Neural cell (in vitro differentiated cells): ENCODE data around the gene SLC2A4. TPM values are rescaled to one million over a fixed set of nuclear protein-coding genes. Genes with fewer than 3 reads are reported as not detected.

Source experiments
- H2AFZ ChIP-seq: fragments of 200-600, 300-800 bp; sonication (generic), shearing (Covaris generic); 2 replicates; pipeline ENCODE4 v1.6.0; 2014; ENCODE audit warnings: low read depth, mild to moderate bottlenecking, antibody characterized with exemption, low read length, moderate library complexity
- H3F3A ChIP-seq: fragments of 200-600 bp; shearing (Covaris generic); 2 replicates; pipeline ENCODE4 v1.6.1; 2016; ENCODE audit warnings: mild to moderate bottlenecking, moderate library complexity, mixed read lengths, antibody characterized with exemption, low read length; ENCODE audit not compliant: insufficient read depth, poor library complexity, severe bottlenecking
- H3K27ac ChIP-seq: fragments of 200-600, 300-800 bp; sonication (generic), shearing (Covaris generic); 2 replicates; pipeline ENCODE4 v1.5.1; 2014; ENCODE audit warnings: mild to moderate bottlenecking, low read length, moderate library complexity
- H3K27me3 ChIP-seq: fragments of 300-800, 200-600 bp; sonication (generic), shearing (Covaris generic); 2 replicates; pipeline ENCODE4 v1.6.0; 2014; ENCODE audit warnings: mild to moderate bottlenecking, low read depth, low read length, moderate library complexity; ENCODE audit not compliant: insufficient read depth
- H3K36me3 ChIP-seq: fragments of 300-800, 200-600 bp; sonication (generic), shearing (Covaris generic); 2 replicates; pipeline ENCODE4 v1.5.1; 2014; ENCODE audit warnings: mild to moderate bottlenecking, antibody characterized with exemption, low read length, moderate library complexity; ENCODE audit not compliant: insufficient read depth
- H3K4me2 ChIP-seq: fragments of 300-800, 200-600 bp; sonication (generic), shearing (Covaris generic); 2 replicates; pipeline ENCODE4 v1.6.0; 2014; ENCODE audit warnings: mild to moderate bottlenecking, low read length
- H3K4me3 ChIP-seq: fragments of 300-800, 200-600 bp; sonication (generic), shearing (Covaris generic); 2 replicates; pipeline ENCODE4 v1.5.1; 2014; ENCODE audit warnings: mild to moderate bottlenecking, low read length, moderate library complexity
- H3K79me2 ChIP-seq: fragments of 200-600 bp; shearing (Covaris generic); replicated peaks from 2 replicates; pipeline ENCODE4 v1.6.0; 2014; ENCODE audit warnings: mild to moderate bottlenecking, low read length, moderate library complexity; ENCODE audit not compliant: insufficient read depth
- H3K9ac ChIP-seq: fragments of 300-800, 200-600 bp; sonication (generic), shearing (Covaris generic); 2 replicates; pipeline ENCODE4 v1.6.1; 2016; ENCODE audit warnings: mild to moderate bottlenecking, low read length, mixed read lengths
- H3K9me2 ChIP-seq: fragments of 200-600 bp; shearing (Covaris generic); 2 replicates; pipeline ENCODE4 v1.6.1; 2016; ENCODE audit warnings: mild to moderate bottlenecking, low read length, mixed read lengths; ENCODE audit not compliant: insufficient read depth
- H3K9me3 ChIP-seq: fragments of 200-600, 300-800 bp; sonication (generic), shearing (Covaris generic); 2 replicates; pipeline ENCODE4 v1.6.1; 2016; ENCODE audit warnings: mild to moderate bottlenecking, mixed run types, low read length, moderate library complexity, mixed read lengths
- H4K20me1 ChIP-seq: fragments of 200-600 bp; shearing (Covaris generic); 2 replicates; pipeline ENCODE4 v1.6.1; 2016; ENCODE audit warnings: mild to moderate bottlenecking, mixed run types; ENCODE audit not compliant: insufficient read depth
- EP300 ChIP-seq: fragments of 450-650 bp; conservative IDR thresholded peaks from 2 replicates; pipeline ENCODE4 v1.6.1; 2014; ENCODE audit warnings: antibody characterized with exemption, mild to moderate bottlenecking, moderate library complexity; ENCODE audit not compliant: poor library complexity, severe bottlenecking
- EZH2 ChIP-seq: fragments of 200-600, 300-800 bp; shearing (Covaris generic), sonication (generic); IDR thresholded peaks from 2 replicates; pipeline ENCODE4 v1.6.1; 2014; ENCODE audit warnings: antibody characterized with exemption, low read length, borderline replicate concordance, mild to moderate bottlenecking; ENCODE audit not compliant: insufficient read depth, poor library complexity, severe bottlenecking
- MXI1 ChIP-seq: fragments of 450-650 bp; conservative IDR thresholded peaks from 2 replicates; pipeline ENCODE4 v1.6.1; 2014; ENCODE audit warnings: antibody characterized with exemption, mild to moderate bottlenecking; ENCODE audit not compliant: poor library complexity, severe bottlenecking
- POLR2AphosphoS5 ChIP-seq: IDR thresholded peaks from 2 replicates; pipeline ENCODE4 v1.6.1; 2012
- RAD21 ChIP-seq: fragments of 450-650 bp; conservative IDR thresholded peaks from 2 replicates; pipeline ENCODE4 v1.6.1; 2014; ENCODE audit warnings: antibody characterized with exemption, mild to moderate bottlenecking, moderate library complexity
- SMC3 ChIP-seq: fragments of 450-650 bp; conservative IDR thresholded peaks from 2 replicates; pipeline ENCODE4 v1.6.1; 2014; ENCODE audit warnings: antibody characterized with exemption, mild to moderate bottlenecking, moderate library complexity; ENCODE audit not compliant: poor library complexity
- TAF1 ChIP-seq: IDR thresholded peaks from 2 replicates; pipeline ENCODE4 v1.6.1; 2012; ENCODE audit warnings: low read depth
- polyA plus RNA-seq: library from polyadenylated mRNA; depleted of rRNA; stranded (reverse); fragments of >200 nt; gene quantifications from 2 replicates; pipeline ENCODE4 v1.2.3, GENCODE V29; 2014
- TF ChIP-seq, protein P1 (sequence below): IDR thresholded peaks from 2 replicates; pipeline ENCODE4 v1.6.1; 2012; ENCODE audit warnings: borderline replicate concordance
- TF ChIP-seq, protein P2 (sequence below): fragments of 450-650 bp; IDR thresholded peaks from 2 replicates; pipeline ENCODE4 v1.5.1; 2014; ENCODE audit warnings: antibody characterized with exemption, mild to moderate bottlenecking, moderate library complexity; ENCODE audit not compliant: poor library complexity, severe bottlenecking

SLC2A4 gene
- polyA plus RNA-seq, 1 donor from 2014 or later = not detected

DNA sequence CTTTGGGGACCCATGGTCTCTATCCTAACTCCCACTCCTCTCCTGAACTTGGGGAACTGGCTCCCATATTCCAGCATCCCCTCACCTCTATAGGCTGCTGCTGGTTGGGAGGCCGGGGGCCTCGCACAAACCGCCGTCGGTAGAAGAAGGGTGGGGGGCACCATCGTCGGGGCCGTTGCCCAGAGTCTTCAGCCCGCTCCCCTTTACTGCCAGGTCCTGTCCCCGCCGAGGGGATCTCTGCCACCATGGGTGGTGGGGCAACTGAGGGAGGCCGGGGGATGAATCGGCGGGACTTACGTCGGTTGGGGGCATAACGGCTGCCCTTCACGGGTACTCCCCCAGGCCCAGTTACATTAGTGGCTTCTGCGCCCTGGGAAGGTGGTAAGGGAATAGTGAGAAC lies 8.6 kb downstream of the SLC2A4 start:
- H3K27me3 ChIP-seq = peaks cover 34% of the 10 kb centered on the region
- no peak overlapping the region for H3K9ac ChIP-seq
- H3K79me2 ChIP-seq = no peaks in the 10 kb centered on the region
- H3K9me3 ChIP-seq = no peaks in the 10 kb centered on the region
- H3K36me3 ChIP-seq = no peaks in the 10 kb centered on the region
- H4K20me1 ChIP-seq = no peaks in the 10 kb centered on the region
- H3K4me2 ChIP-seq = no peak overlapping the region
- no peaks in the 10 kb centered on the region for H3F3A ChIP-seq
- TF ChIP-seq SMC3 (no peak), TAF1 (no peak), EP300 (no peak), RAD21 (no peak), POLR2AphosphoS5 (no peak), EZH2 (no peak)
- TF ChIP-seq, protein P1, sequence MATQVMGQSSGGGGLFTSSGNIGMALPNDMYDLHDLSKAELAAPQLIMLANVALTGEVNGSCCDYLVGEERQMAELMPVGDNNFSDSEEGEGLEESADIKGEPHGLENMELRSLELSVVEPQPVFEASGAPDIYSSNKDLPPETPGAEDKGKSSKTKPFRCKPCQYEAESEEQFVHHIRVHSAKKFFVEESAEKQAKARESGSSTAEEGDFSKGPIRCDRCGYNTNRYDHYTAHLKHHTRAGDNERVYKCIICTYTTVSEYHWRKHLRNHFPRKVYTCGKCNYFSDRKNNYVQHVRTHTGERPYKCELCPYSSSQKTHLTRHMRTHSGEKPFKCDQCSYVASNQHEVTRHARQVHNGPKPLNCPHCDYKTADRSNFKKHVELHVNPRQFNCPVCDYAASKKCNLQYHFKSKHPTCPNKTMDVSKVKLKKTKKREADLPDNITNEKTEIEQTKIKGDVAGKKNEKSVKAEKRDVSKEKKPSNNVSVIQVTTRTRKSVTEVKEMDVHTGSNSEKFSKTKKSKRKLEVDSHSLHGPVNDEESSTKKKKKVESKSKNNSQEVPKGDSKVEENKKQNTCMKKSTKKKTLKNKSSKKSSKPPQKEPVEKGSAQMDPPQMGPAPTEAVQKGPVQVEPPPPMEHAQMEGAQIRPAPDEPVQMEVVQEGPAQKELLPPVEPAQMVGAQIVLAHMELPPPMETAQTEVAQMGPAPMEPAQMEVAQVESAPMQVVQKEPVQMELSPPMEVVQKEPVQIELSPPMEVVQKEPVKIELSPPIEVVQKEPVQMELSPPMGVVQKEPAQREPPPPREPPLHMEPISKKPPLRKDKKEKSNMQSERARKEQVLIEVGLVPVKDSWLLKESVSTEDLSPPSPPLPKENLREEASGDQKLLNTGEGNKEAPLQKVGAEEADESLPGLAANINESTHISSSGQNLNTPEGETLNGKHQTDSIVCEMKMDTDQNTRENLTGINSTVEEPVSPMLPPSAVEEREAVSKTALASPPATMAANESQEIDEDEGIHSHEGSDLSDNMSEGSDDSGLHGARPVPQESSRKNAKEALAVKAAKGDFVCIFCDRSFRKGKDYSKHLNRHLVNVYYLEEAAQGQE = no peak
- TF ChIP-seq, protein P2, sequence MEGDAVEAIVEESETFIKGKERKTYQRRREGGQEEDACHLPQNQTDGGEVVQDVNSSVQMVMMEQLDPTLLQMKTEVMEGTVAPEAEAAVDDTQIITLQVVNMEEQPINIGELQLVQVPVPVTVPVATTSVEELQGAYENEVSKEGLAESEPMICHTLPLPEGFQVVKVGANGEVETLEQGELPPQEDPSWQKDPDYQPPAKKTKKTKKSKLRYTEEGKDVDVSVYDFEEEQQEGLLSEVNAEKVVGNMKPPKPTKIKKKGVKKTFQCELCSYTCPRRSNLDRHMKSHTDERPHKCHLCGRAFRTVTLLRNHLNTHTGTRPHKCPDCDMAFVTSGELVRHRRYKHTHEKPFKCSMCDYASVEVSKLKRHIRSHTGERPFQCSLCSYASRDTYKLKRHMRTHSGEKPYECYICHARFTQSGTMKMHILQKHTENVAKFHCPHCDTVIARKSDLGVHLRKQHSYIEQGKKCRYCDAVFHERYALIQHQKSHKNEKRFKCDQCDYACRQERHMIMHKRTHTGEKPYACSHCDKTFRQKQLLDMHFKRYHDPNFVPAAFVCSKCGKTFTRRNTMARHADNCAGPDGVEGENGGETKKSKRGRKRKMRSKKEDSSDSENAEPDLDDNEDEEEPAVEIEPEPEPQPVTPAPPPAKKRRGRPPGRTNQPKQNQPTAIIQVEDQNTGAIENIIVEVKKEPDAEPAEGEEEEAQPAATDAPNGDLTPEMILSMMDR = no peak
- no peak overlapping the region for H3K4me3 ChIP-seq
- no peak overlapping the region for H3K27ac ChIP-seq
- H2AFZ ChIP-seq = no peak overlapping the region
- H3K9me2 ChIP-seq = no peaks in the 10 kb centered on the region

DNA sequence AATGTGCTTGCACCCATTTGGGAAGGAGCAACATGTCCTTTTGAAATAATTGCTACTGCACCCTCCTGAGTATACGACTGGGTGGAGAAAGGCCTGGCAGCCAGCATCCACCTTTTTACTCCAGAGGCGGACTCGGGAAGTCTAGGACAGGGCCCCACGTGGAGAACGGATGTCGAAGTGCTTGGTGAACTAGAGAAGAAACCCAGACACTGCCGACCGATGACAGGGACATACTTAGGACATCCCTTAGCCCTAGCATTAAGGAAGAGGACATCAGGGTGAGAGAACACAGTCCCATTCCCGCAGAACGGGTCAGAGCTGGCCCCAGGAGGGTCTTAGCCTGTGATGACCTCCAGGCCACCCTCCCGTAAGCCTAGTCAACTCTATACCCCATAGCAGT lies 9.2 kb downstream of the SLC2A4 start:
- TF ChIP-seq EZH2 (no peak), SMC3 (no peak), MXI1 (no peak), EP300 (no peak), TAF1 (no peak), POLR2AphosphoS5 (no peak), RAD21 (no peak)
- TF ChIP-seq, protein P1 = no peak
- TF ChIP-seq, protein P2 = no peak
- Histone ChIP-seq H4K20me1 (no peaks in the 10 kb centered on the region), H3K9me2 (no peaks in the 10 kb centered on the region), H3K4me2 (no peak overlapping the region), H3K36me3 (no peaks in the 10 kb centered on the region), H3K9me3 (no peaks in the 10 kb centered on the region), H3K27ac (no peak overlapping the region), H2AFZ (no peak overlapping the region), H3K4me3 (no peak overlapping the region), H3K79me2 (no peaks in the 10 kb centered on the region), H3F3A (no peaks in the 10 kb centered on the region), H3K9ac (no peak overlapping the region), H3K27me3 (peaks cover 39% of the 10 kb centered on the region)
